ENCODE data around the gene ZNF28. TPM values are rescaled to one million over a fixed set of nuclear protein-coding genes. Genes with fewer than 3 reads are reported as not detected.
A peak's percentile ranks its signal among the peaks of the same experiment; 100 is the strongest.

Gene ZNF28
- total and polyA plus RNA-seq, 9 of the 15 experiments (the other 6 are each of a cell fraction or from before 2014, with no cell fraction given): 19.4 to 38.5 (median 31.5) TPM

GRCh38 chr19:52825765-52826164 is 4.3 kb upstream of the ZNF28 start:
- H3K4me3 ChIP-seq: no peak overlapping the region
- no peak overlapping the region for H3K27ac ChIP-seq (ENCODE audit: extremely low read depth, low read depth, low read length)
- in situ Hi-C loops (cut with MboI) (no loop called here), intact Hi-C loops (cut with micrococcal nuclease) (no loop called here)
- 38% methylated on average over 5 of the region's 5 CpGs for WGBS (ENCODE audit: insufficient coverage, low coverage, missing lambda C conversion rate)
- H3K27me3 ChIP-seq (ENCODE audit: control insufficient read depth in 2 of 2, insufficient read depth in 2 of 2, low read length in 2 of 2): no peaks in the 10 kb centered on the region
- DNase-seq (ENCODE audit: extremely low read depth in 1 of 4, low spot score in 3 of 4) (no peak), ATAC-seq (no peak), FAIRE-seq (no peak)
- ChIA-PET CTCF (ENCODE audit: low intra/inter-chr PET ratio) (no interaction called here), POLR2A (no interaction called here)
- no peaks in the 10 kb centered on the region for H4K20me1 ChIP-seq (replicated peaks; ENCODE audit: control insufficient read depth, insufficient read depth, low read length)
- peaks cover 6% of the 10 kb centered on the region for H3K79me2 ChIP-seq (ENCODE audit: control insufficient read depth, insufficient read depth, low read length)
- H3K4me1 ChIP-seq (replicated peaks in 1 of 2; ENCODE audit: control insufficient read depth in 2 of 2, insufficient read depth in 2 of 2, low read length in 2 of 2): peaks cover 0 to 11% of the 10 kb centered on the region in 2 experiments; a peak in 2 of 5 replicates
- no peak overlapping the region for H3K4me2 ChIP-seq (ENCODE audit: insufficient read depth, low read length)
- no peaks in the 10 kb centered on the region for H3K36me3 ChIP-seq (ENCODE audit: control insufficient read depth, insufficient read depth, low read length)
- H3K9me3 ChIP-seq (replicated peaks; ENCODE audit: control insufficient read depth, insufficient read depth, low read depth, low read length): no peaks in the 10 kb centered on the region; the same call in 1 of the 2 replicates
- BruUV-seq (replicated peaks): no TSS peak
- no peaks in the 10 kb centered on the region for H3K9me1 ChIP-seq (ENCODE audit: control insufficient read depth, insufficient read depth, low read length)
- no peak overlapping the region for H3K9ac ChIP-seq (ENCODE audit: insufficient read depth in 1 of 2, low read depth in 2 of 2, low read length in 2 of 2)
- TF ChIP-seq CEBPB (tag; IDR thresholded peaks at IDR 0.05) (peak; percentile 87), NELFE (IDR thresholded peaks at IDR 0.05; ENCODE audit: insufficient read depth, insufficient read length) (no peak), ARID4B (CRISPR knock-in tag; IDR thresholded peaks at IDR 0.05) (no peak), MEIS2 (IDR thresholded peaks at IDR 0.05; ENCODE audit: partially characterized antibody) (peak; percentile 83), SMARCA4 (IDR thresholded peaks at IDR 0.05) (no peak), DPF2 (IDR thresholded peaks at IDR 0.05) (no peak), ZNF639 (CRISPR knock-in tag; conservative IDR thresholded peaks at IDR 0.05 in 1 of 2, IDR thresholded peaks at IDR 0.05 in 1 of 2) (no peak), TARDBP (IDR thresholded peaks at IDR 0.05) (no peak), U2AF1 (optimal IDR thresholded peaks at IDR 0.05; ENCODE audit: low read depth, low read length) (no peak), PKNOX1 (IDR thresholded peaks at IDR 0.05) (peak; percentile 50; the same call in 1 of the 2 replicates), PBX2 (CRISPR knock-in tag; IDR thresholded peaks at IDR 0.05; ENCODE audit: low read depth) (no peak), PBX2 (tag; conservative IDR thresholded peaks at IDR 0.05; ENCODE audit: low read depth) (peak; percentile 52), CEBPG (CRISPR knock-in tag; IDR thresholded peaks at IDR 0.05) (no peak), CEBPG (tag; conservative IDR thresholded peaks at IDR 0.05 in 1 of 2, IDR thresholded peaks at IDR 0.05 in 1 of 2) (0 out of 4 replicates have a peak, but pooled peaks of 1 of the 2 experiments have one; percentile 17)
- no peak overlapping the region for H2AFZ ChIP-seq (ENCODE audit: low read depth, low read length)

All from K562 (cell line).